K562 (cell line): ENCODE data around the gene STK11. TPM values are rescaled to one million over a fixed set of nuclear protein-coding genes. Genes with fewer than 3 reads are reported as not detected.

Experiments used
- ATAC-seq: fragments of 200-7000 bp; cut with Tn5 transposase; 3 replicates; pipeline ENCODE4 v1.9.1; 2020; ENCODE audit warnings: moderate library complexity
- BruUV-seq: library from RNA; stranded (reverse); fragments of 400-500 nt; replicated peaks from 2 replicates; lab custom pipeline; 2021; lab: Mats Ljungman, UMichigan
- CTCF ChIA-PET: fragments of 300-600 bp; formaldehyde crosslinking; extraction: SDS; loops from one replicate; lab custom pipeline; 2021; ENCODE audit warnings: low intra/inter-chr PET ratio; lab: Yijun Ruan, JAX
- POLR2A ChIA-PET: fragments of 300-600, 350-650 bp; sonication (Branson Sonifier 250); formaldehyde crosslinking; extraction: SDS; loops from one replicate; lab custom pipeline; 2021; ENCODE audit warnings: antibody characterized with exemption, inconsistent platforms; lab: Yijun Ruan, JAX
- DNase-seq, 4 experiments: peaks; one replicate each; pipeline versions ENCODE4 v3.0.0 to v3.0.0-alpha.2; 2011 to 2018; ENCODE audit warnings: low spot score in 3 of 4, mixed read lengths in 3 of 4; ENCODE audit errors: extremely low read depth in 1 of 4
- FAIRE-seq: peaks from 2 replicates; lab custom pipeline; 2011; peaks lifted over from hg19 to GRCh38; lab: Jason Lieb, UNC
- H2AFZ ChIP-seq: 2 replicates; pipeline ENCODE4 v1.6.0; 2011; ENCODE audit warnings: low read depth, low read length, control low read depth, inconsistent platforms
- H3K27ac ChIP-seq: fragments of 200-600 bp; 3 replicates; pipeline ENCODE4 v1.8.0; 2011; ENCODE audit warnings: low read depth, mild to moderate bottlenecking, control low read depth, inconsistent platforms, low read length, moderate library complexity, mixed read lengths; ENCODE audit errors: extremely low read depth
- H3K27me3 ChIP-seq, 2 experiments: fragments of 300-600 bp in 1 of 2; 2 replicates in 1 of 2; 3 replicates in 1 of 2; pipeline versions ENCODE4 v1.6.0 to v1.8.0; 2011; ENCODE audit warnings: inconsistent platforms in 2 of 2, low read length in 2 of 2, mild to moderate bottlenecking in 1 of 2, mixed read lengths in 1 of 2, moderate library complexity in 1 of 2; ENCODE audit not compliant: control insufficient read depth in 2 of 2, insufficient read depth in 2 of 2
- H3K36me3 ChIP-seq: fragments of 300-600 bp; 3 replicates; pipeline ENCODE4 v1.8.0; 2011; ENCODE audit warnings: mild to moderate bottlenecking, low read length, inconsistent platforms; ENCODE audit not compliant: control insufficient read depth, insufficient read depth
- H3K4me1 ChIP-seq, 2 experiments: fragments of 200-600 bp in 1 of 2; replicated peaks in 1 of 2; 2 replicates in 1 of 2; 3 replicates in 1 of 2; pipeline versions ENCODE4 v1.5.1 to v1.8.0; 2011; ENCODE audit warnings: inconsistent platforms in 2 of 2, low read length in 2 of 2, mild to moderate bottlenecking in 1 of 2, mixed read lengths in 1 of 2, moderate library complexity in 1 of 2; ENCODE audit not compliant: control insufficient read depth in 2 of 2, insufficient read depth in 2 of 2
- H3K4me2 ChIP-seq: 2 replicates; pipeline ENCODE4 v1.6.1; 2011; ENCODE audit warnings: low read length, control low read depth, inconsistent platforms, mixed read lengths; ENCODE audit not compliant: insufficient read depth
- H3K4me3 ChIP-seq: fragments of 200-600 bp; sonication (generic), shearing (Covaris generic); 2 replicates; pipeline ENCODE4 v1.5.1; 2016; ENCODE audit warnings: control low read depth, inconsistent platforms
- H3K79me2 ChIP-seq: fragments of 200-600 bp; 3 replicates; pipeline ENCODE4 v1.8.0; 2011; ENCODE audit warnings: low read length, inconsistent platforms; ENCODE audit not compliant: control insufficient read depth, insufficient read depth
- H3K9ac ChIP-seq, 2 experiments: 2 replicates each; pipeline versions ENCODE4 v1.6.0 to v1.6.1; 2011; ENCODE audit warnings: low read depth in 2 of 2, low read length in 2 of 2, control low read depth in 1 of 2, inconsistent platforms in 1 of 2, mild to moderate bottlenecking in 1 of 2, mixed read lengths in 1 of 2; ENCODE audit not compliant: insufficient read depth in 1 of 2
- H3K9me1 ChIP-seq: one replicate; pipeline ENCODE4 v1.6.0; 2011; ENCODE audit warnings: inconsistent platforms, mild to moderate bottlenecking, low read length, moderate library complexity; ENCODE audit not compliant: control insufficient read depth, insufficient read depth
- H3K9me3 ChIP-seq: replicated peaks from 2 replicates; pipeline ENCODE4 v1.5.1; 2011; ENCODE audit warnings: low read depth, low read length, inconsistent platforms; ENCODE audit not compliant: control insufficient read depth, insufficient read depth
- H4K20me1 ChIP-seq: replicated peaks from 2 replicates; pipeline ENCODE4 v1.6.1; 2011; ENCODE audit warnings: low read length, inconsistent platforms, mixed read lengths; ENCODE audit not compliant: control insufficient read depth, insufficient read depth
- POLR2G ChIP-seq: fragments of 200-400 bp; formaldehyde crosslinking; IDR thresholded peaks from 2 replicates; pipeline ENCODE4 v1.6.1; 2017; ENCODE audit warnings: low read depth, mild to moderate bottlenecking, antibody characterized with exemption, low read length, moderate library complexity
- RAD21 ChIP-seq, 2 experiments: fragments of 250-450 bp in 1 of 2; fragments of 450-650 bp in 1 of 2; sonication (Bioruptor Pico) in 1 of 2; formaldehyde crosslinking in 1 of 2; IDR thresholded peaks in 1 of 2; conservative IDR thresholded peaks in 1 of 2; 2 replicates each; pipeline versions ENCODE4 v1.4.0 to v1.8.0; 2020 to 2022; ENCODE audit warnings: mild to moderate bottlenecking in 2 of 2, moderate library complexity in 1 of 2
- RB1 ChIP-seq: fragments of 450-650 bp; IDR thresholded peaks from 2 replicates; pipeline ENCODE4 v1.6.1; 2017; ENCODE audit warnings: low read depth, mild to moderate bottlenecking
- RBFOX2 ChIP-seq: fragments of 200-400 bp; formaldehyde crosslinking; IDR thresholded peaks from 2 replicates; pipeline ENCODE4 v1.6.1; 2017; ENCODE audit warnings: low read depth, mild to moderate bottlenecking, low read length, moderate library complexity
- REST ChIP-seq, 2 experiments: fragments of 450-650 bp; formaldehyde crosslinking in 1 of 2; IDR thresholded peaks; 2 replicates each; pipeline versions ENCODE4 v1.4.0 to v1.6.1; 2014 to 2020; ENCODE audit warnings: mild to moderate bottlenecking in 2 of 2, borderline replicate concordance in 1 of 2, low read depth in 1 of 2
- SMC3 ChIP-seq: conservative IDR thresholded peaks from 2 replicates; pipeline ENCODE4 v1.6.1; 2011; ENCODE audit warnings: low read depth, low read length, improper control_type of control experiment; ENCODE audit not compliant: insufficient read depth
- TBL1XR1 ChIP-seq, 2 experiments: IDR thresholded peaks; 2 replicates each; pipeline ENCODE4 v1.6.1; 2012; ENCODE audit warnings: improper control_type of control experiment in 2 of 2, low read length in 2 of 2, mild to moderate bottlenecking in 1 of 2
- ZBTB33 ChIP-seq: sonication (generic); formaldehyde crosslinking; IDR thresholded peaks from 2 replicates; pipeline ENCODE4 v1.8.1; 2023; ENCODE audit warnings: mild to moderate bottlenecking, missing genetic modification reagents
- WGBS: fragments of 100-300 bp; shearing (Covaris generic); methylation state at CpG from one replicate; pipeline ENCODE4 v1.1.6; 2016; ENCODE audit warnings: low coverage, mixed read lengths; ENCODE audit not compliant: insufficient coverage; ENCODE audit errors: missing lambda C conversion rate; 5-methylcytosine and 5-hydroxymethylcytosine counted together
- in situ Hi-C: fragments of 300-500 bp; cut with MboI; formaldehyde crosslinking; loops from 4 replicates; pipeline ENCODE4 v1.15.0; 2018; ENCODE audit warnings: inconsistent platforms, mixed read lengths
- intact Hi-C: fragments of 100-400 bp; cut with micrococcal nuclease; formaldehyde crosslinking; loops from 2 replicates; pipeline ENCODE4 v1.14.2; 2022
- polyA plus RNA-seq, 8 experiments: library from polyadenylated mRNA; depleted of rRNA in 4 of 8; stranded (reverse) in 5 of 8; unstranded in 3 of 8; fragments of >200 nt; fragmentation: Nextera tagmentation in 2 of 8; fragmentation: Illumina TruSeq in 1 of 8; extraction: Ambion mirVana in 2 of 8; extraction: Trizol in 1 of 8; gene quantifications; 2 replicates each; pipeline versions ENCODE4 v1.2.1 to v1.2.3, GENCODE V29; 2011 to 2014; ENCODE audit warnings: inconsistent platforms in 1 of 8, missing spikeins in 1 of 8
- total RNA-seq, 7 experiments: library from RNA; depleted of rRNA in 6 of 7; stranded (reverse); fragments of >200 nt in 6 of 7; fragmentation: Illumina TruSeq in 2 of 7; extraction: Trizol in 2 of 7; gene quantifications; 2 replicates each; pipeline versions ENCODE4 v1.2.1 to v1.2.3, GENCODE V29; 2011 to 2021; ENCODE audit warnings: low replicate concordance in 1 of 7

The STK11 gene
- total and polyA plus RNA-seq, 9 of the 15 experiments (the other 6 are each of a cell fraction or from before 2014, with no cell fraction given), result 0.15 to 96.5 (median 31.7) TPM

- FAIRE-seq, result no peak
- peaks cover 89% of the 10 kb centered on the region; the same call in 2 of the 3 replicates for H3K36me3 ChIP-seq
- no peak overlapping the region for H2AFZ ChIP-seq
- 87% methylated on average over 33 of the region's 48 CpGs for WGBS
- in situ Hi-C loops, result no loop called here
- no peak overlapping the region for H3K27ac ChIP-seq
- no peaks in the 10 kb centered on the region for H3K9me1 ChIP-seq
- ChIA-PET CTCF (interaction anchor here (1.6 kb wide), 1 partner anchor 110 kb away, joined by 6 read pairs; no protein-coding TSS in a partner anchor), POLR2A (interaction anchor here (0.6 kb wide), 1 partner anchor 57 kb away, joined by 4 read pairs; no protein-coding TSS in a partner anchor)
- peak in 2 of 4 experiments; percentile 55 to 61 for DNase-seq
- H3K79me2 ChIP-seq, result peaks cover 33% of the 10 kb centered on the region
- BruUV-seq, result no TSS peak
- H3K9ac ChIP-seq, result peak overlapping the region in 1 of 2 experiments; percentile 32; a peak in 1 of 4 replicates
- H4K20me1 ChIP-seq, result peaks cover 13% of the 10 kb centered on the region
- no peak overlapping the region for H3K4me2 ChIP-seq
- H3K27me3 ChIP-seq, result no peaks in the 10 kb centered on the region
- peaks cover 0 to 76% of the 10 kb centered on the region in 2 experiments; a peak in 3 of 5 replicates for H3K4me1 ChIP-seq
- intact Hi-C loops, result no loop called here
- ATAC-seq, result peak; percentile 82
- no peak overlapping the region for H3K4me3 ChIP-seq
- H3K9me3 ChIP-seq, result no peaks in the 10 kb centered on the region; the same call in 1 of the 2 replicates
- 0 out of 2 replicates have a peak, but pooled peaks have one; percentile 47 for TF ChIP-seq SMC3
- TF ChIP-seq ZBTB33, result peak; percentile 74
- peak; percentile 15; the same call in 1 of the 2 replicates for TF ChIP-seq RBFOX2
- TF ChIP-seq RB1, result peak; percentile 44
- peak; percentile 10; the same call in 1 of the 2 replicates for TF ChIP-seq REST (IDR thresholded peaks at IDR 0.05; ENCODE audit: borderline replicate concordance)
- TF ChIP-seq REST (CRISPR knock-in tag; IDR thresholded peaks at IDR 0.05; ENCODE audit: low read depth), result no peak
- TF ChIP-seq TBL1XR1 (IDR thresholded peaks at IDR 0.05; ENCODE audit: low read length in 2 of 2), result no peak
- TF ChIP-seq RAD21 (CRISPR knock-in tag; conservative IDR thresholded peaks at IDR 0.05 in 1 of 2, IDR thresholded peaks at IDR 0.05 in 1 of 2), result peak in 1 of 2 experiments; percentile 46; a peak in 2 of 4 replicates
- peak; percentile 45 for TF ChIP-seq POLR2G
Measured at GRCh38 chr19:1223018-1223855, 17.7 kb downstream of the STK11 start.
